ENCODE results near the gene C4B. TPM values are rescaled to one million over a fixed set of nuclear protein-coding genes. Genes with fewer than 3 reads are reported as not detected.
A peak's percentile ranks its signal among the peaks of the same experiment; 100 is the strongest.
"Not testable (repeated sequence)": the region's sequence is repeated elsewhere in the genome, so short reads cannot be mapped to it uniquely, and the experiment has no call there.

C4B gene
- polyA plus RNA-seq, 1 donor: 67.2 TPM

DNA sequence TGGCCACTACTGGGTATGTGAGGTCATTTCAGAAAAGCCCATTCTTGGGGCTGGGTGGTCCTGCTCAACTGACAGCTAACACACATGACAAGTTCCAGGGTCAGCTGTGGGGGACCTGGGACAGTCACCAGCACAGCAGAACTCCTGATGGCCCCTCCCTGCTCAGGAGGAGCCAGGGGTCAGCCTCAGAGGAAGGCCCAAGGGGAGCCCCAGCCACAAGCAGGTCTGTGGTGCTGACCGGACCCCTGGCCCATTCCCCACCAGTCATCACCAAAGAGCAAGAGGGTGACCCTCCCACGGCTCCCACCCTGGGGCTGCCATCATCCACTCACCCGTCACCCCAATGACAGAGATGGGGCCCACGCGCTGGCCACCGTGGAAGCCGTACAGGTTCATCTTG, 41.7 kb downstream of the C4B start:
- no peak for DNase-seq

DNA sequence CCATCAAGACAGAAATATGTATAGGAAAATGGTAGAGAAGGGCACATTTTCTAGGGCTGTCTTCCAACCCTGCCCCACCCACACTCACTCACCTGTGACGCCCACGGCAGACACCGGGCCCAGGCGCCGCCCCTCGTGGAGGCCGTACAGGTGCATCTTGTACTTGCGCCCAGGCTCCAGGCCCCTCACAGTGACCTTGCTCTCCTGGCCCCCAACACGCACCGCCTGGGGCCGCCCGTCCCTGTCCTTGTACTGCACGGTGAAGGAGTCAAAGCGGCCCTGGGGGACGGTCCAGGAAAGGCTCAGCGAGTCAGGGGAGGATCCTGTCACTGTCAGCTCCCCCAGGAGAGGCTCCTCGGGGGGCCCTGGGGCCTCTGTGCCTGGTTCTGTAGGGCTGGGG, 43.4 kb downstream of the C4B start:
- no peak for DNase-seq

DNA sequence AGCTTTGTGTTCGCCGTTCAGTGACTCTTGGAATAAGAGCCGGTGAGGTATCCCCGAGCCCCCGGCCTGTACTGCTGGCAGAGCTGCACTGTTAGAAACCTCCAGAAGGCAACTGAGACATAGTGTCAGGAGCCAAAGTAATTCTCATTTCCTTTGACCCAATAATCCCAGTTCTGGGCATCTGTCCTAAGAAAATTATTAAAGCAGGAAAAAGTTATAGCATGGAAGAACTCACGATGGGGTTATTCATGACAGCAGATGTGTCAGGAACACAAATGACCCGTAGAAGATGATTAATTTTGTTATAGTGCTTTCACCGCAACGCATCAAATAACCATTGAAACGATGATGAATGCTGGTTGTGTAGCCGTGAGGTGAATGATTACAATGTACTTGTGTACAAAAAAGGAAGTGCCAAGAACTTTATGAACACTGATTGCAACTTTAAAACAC, 43.9 kb downstream of the C4B start:
- no peak for DNase-seq

DNA sequence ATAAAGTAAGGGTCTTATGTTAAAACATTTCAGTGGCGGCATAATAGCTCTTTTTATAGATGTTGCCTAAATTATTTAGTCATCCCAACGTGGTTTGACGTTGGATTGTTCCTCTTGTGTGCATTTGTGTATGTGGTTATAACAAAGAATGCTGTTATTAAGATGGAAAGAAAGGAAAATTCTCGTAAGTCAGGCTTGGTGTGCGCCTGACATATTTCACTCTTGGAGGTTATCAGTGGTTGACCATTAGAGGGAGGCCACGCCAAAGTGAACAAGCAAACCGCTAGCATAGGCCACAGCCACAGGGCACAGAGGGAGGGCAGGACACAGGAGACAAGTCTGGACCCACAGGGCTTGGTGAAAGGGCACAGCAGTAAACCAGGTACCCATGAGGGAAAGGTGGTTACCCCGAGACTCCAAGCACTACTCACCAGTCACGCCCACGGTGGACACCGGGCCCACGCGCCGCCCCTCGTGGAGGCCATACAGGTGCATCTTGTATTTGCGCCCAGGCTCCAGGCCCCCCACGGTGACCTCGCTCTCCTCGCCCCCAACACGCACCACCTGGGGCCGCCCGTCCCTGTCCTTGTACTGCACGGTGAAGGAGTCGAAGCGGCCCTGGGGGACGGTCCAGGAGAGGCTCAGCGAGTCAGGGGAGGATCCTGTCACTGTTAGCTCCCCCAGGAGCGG, 46.5 kb downstream of the C4B start:
- no peak for DNase-seq

DNA sequence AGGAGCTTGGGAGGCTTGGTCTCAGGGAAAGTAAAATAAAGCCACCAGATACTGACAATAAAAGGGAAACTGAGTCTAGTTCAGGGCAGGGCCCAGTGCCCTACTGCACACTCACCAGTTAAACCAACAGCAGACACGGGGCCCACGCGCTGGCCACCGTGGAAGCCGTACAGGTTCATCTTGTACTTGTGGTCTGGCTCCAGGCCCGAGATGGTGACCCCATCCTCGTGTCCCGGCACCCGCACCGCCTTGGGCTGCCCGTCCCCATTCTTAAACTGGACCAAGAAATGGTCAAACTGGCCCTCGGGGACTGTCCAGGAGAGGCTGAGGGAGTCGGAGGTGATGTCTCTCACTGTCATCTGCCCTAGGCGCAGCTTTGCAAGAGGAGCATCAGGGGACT, 50.1 kb downstream of the C4B start:
- no peak for DNase-seq

DNA sequence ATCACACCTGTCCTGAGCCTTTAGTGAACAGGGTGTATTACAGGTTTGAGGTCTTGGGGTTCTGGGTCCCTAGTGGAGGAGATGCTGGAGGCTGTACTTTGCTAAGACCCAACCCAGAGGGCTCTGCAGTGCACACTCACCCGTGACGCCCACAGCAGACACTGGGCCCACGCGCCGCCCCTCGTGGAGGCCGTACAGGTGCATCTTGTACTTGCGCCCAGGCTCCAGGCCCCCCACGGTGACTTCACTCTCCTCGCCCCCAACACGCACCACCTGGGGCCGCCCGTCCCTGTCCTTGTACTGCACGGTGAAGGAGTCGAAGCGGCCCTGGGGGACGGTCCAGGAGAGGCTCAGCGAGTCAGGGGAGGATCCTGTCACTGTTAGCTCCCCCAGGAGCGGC, 52.9 kb downstream of the C4B start:
- DNase-seq: not testable (repeated sequence)

DNA sequence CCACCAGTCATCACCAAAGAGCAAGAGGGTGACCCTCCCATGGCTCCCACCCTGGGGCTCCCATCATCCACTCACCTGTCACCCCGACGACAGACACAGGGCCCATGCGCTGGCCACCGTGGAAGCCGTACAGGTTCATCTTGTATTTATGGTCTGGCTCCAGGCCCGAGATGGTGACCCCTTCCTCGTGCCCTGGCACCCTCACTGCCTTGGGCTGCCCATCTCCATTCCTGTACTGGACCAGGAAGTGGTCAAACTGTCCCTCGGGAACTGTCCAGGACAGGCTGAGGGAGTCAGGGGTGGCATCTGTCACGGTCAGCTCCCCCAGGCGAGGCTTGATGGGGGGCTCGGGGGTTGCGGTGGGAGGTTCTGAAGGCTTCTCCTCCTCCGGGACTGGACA, 53.7 kb downstream of the C4B start:
- DNase-seq: not testable (repeated sequence)

DNA sequence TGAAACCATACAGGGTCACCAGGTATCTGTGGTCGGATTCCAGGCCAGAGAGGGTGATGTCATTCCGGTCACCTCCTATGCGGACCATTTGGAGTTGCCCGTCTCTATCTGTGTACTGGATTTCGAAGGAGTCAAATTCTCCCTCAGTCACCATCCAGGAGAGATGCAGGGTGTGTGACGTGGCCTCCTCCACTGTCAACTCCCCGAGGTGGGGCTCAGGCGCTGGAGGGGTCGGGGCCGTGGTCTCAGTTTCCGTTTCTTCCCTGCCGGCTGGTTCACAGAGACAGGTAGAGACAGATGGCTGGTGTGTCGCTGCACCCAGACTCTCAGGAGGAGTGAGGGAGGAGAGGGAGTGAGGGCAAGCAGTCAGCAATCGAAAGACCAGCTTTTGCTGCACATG, 54.3 kb downstream of the C4B start:
- DNase-seq: no peak

DNA sequence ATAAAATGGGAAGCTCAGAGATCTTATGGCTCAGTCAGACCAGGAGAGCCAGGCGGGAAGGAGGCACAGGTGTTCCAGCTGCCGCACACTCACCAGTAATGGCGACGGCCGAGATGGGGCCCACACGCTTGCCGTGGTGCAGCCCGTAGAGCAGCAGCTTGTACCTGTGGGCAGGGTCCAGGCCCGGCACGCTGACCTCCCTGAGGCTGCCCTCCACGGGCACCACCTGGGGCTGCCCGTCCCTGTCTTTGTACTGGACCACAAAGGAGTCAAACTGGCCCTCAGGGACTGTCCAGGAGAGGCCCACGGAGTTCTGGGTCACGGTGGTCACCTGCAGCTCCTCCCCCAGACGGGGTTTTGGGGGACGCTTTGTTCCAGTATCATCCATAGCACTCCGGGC, 54.9 kb downstream of the C4B start:
- no peak for DNase-seq

DNA sequence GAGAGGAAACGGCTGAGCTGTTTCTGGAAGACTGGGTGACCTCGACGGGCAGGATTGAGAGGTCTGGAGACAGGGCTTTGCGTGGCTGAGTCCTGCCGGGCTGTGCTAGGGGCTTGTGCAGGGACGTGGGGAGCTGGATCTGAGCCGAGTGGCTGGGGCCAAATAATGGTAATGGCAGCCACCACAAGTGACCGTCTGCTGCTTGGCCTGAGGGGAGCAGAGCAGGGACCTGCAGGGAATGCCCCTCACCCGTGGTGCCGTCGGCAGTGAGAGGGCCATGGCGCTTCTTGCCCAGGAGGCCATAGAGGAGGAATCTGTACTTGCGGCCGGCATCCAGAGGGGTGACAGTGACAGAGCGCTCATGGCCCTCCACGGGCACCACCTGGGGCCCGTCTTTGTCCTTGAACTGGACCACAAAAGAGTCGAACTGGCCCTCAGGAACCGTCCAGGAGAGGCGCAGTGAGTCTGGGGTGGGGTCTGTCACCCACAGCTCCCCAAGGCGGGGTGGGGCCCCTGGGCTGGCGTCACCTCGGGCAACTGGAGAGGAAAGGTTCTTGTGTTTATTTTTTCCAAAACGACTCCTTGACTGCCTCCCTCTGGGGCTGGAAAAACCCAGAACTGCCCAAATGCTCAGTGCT, 55.4 kb downstream of the C4B start:
- no peak for DNase-seq

DNA sequence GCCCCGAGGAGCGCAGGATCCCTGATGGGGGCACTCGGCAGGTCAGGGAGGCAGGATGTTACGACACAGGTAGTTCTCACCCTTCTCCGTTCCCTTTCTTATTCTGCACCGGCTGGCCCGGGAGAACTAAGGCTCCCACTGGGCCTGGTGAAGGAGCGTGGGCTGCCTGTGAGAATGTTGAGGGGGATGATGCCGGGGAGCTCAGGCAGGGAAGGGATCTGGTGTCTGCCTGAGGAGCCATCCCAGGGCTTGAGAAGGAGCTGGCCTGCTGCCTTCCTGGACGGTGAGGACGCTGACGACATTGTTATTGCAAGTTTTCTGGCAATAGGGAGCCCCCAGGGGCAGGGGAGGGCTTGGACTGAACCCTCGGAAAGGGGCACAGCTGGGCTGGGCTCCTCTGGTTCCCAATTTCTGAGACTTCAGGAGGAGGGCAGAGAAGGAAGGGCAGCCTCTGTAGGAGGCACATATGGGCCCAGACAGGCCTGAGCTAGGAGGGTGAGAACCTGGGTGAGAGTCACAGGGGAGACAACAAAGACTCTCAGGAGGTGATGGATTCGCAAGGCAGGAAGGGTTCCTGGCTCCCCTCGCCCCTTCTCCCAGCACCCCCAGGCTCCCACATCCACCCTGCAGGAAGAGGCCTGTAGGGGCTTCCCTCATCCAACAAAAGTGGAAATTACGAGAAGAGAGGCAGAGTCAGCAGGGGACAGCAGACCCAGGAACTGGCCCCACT, 56.4 kb downstream of the C4B start:
- peak; percentile 77 for DNase-seq

DNA sequence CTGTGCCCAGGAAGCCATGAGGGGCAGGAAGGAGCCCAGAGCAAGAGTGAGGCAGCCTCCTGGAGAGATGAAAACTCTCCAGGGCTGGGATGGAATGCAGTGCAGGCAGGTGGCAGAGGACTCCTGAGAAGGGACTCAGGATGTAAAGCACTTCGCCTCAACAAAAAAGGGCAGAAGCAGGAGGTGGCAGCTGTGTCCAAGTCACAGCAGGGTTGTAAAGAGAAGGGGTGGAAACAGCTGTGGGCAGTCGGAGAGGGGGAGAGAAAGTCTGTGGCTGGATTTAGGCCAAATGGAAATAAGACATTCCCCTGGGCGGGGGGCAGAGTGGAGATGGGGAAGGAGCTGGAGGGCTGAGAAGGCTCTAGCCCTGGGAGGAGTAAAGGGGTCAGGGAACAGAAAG, 58.5 kb downstream of the C4B start:
- no peak for DNase-seq

DNA sequence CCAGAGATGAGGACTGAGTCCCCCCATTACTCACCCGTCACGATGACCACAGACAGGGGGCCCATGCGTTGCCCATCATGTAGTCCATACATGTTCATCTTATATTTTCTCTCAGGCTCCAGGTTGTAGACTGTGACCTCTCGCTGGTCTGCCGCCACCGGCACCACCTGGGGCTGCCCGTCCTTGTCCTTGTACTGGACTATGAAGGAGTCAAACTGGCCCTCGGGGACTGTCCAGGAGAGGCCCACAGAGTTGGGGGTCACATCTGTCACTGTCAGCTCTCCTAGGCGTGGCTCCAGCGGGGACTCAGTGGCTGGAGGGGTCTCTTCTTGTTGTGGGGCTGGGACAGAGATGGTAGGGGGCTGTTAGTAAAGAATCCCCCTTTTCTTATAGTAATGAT, 59.0 kb downstream of the C4B start:
- DNase-seq: no peak

DNA sequence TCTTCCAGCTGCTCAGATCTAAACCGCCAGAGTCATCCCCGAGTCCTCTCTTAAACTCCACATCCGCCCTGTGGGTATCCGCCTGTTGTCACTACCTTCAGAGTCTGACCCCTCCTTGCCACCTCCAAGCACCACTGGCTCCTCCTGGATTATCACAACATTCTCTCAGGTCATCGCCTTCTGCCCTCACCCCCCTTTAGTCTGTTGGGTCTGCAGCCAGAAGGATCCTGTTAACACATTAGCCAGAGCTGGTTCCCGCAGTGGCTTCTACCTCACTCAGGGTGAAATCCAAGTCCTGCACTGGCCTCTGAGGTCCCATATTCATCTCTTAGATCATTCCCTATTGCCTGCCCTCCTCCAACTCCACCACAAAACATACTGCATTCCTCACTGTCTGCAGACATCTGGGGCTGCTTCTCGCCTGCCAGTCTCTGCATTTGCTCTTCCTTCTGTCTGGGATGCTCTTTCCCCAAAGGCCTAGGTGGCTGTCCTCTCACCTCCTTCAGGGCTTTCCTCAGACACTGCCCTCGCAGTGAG, 60.5 kb downstream of the C4B start:
- DNase-seq: no peak

DNA sequence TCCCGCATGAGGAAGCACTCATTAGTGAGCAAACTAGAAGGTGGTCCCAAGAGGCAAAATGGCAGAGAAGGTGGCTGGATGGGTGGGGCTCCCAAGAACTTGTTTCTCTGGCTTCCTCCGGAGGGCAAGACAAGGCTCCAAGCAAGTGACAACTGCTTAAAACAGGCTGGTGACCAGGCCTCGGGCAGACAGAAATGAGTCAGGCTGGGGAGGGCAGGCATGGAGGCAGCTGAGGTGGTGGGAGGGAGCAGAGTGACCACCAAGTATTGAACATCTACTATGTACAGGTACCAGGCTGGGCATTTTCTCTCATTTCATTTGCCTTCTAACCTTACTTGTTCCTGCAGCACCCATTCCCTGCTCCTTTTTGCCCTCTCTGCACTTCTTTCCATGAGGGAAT, 61.2 kb downstream of the C4B start:
- DNase-seq: no peak

DNA sequence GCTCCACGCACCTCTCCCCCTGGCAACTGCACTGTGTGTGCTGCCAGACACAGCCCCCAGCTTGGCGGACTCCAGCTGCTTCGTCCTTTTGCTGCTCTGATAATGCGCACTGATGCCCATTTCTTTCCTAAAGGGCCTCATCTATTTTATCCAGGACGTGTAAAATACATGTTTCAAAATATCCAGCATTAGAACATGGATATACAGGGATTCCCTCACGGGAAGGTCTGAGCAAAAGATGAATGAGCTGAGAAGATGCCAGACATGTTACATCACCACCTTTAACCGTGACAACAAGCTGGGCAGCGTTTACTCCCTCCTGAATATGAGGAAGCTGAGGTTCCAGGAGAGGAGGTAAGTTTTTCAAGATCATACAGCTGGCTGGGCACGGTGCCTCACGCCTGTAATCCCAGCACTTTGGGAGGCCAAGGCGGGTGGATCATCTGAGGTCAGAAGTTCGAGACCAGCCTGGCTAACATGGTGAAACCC, 61.8 kb downstream of the C4B start:
- peak; percentile 68 for DNase-seq

DNA sequence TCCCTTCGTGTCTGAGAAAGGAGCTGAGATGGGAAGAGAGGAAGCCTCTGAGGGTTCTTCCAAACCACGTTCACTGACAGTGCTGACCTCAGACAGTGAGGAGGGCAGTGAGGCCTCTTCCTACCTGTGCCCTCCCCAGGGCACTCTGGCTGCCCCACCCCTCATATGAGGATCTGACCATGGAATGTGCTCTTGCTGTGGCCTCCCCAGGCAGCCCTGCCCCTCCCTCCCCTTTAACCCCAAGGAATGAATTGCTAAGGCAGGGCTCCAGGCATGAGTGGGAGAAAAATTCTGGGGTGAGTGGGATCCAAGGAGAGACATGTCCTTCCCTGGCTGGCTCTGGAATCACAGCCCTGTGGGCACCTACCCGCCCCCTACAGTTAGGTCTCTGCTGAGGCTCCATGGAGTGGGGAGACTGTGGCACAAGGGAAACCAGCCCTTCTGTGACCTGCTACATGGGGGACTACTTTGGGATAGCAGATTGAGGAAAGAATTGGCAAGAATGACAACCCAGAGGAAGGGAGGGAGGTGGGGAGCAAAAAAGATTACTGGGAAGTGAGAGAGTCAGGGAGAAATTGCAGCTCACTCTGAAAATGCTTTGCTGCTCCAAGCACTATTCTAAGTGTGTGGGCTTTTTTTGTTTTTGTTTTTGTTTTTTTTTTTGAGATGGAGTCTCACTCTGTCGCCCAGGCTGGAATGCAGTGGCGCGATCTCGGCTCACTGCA, 65.1 kb downstream of the C4B start:
- no peak for DNase-seq

DNA sequence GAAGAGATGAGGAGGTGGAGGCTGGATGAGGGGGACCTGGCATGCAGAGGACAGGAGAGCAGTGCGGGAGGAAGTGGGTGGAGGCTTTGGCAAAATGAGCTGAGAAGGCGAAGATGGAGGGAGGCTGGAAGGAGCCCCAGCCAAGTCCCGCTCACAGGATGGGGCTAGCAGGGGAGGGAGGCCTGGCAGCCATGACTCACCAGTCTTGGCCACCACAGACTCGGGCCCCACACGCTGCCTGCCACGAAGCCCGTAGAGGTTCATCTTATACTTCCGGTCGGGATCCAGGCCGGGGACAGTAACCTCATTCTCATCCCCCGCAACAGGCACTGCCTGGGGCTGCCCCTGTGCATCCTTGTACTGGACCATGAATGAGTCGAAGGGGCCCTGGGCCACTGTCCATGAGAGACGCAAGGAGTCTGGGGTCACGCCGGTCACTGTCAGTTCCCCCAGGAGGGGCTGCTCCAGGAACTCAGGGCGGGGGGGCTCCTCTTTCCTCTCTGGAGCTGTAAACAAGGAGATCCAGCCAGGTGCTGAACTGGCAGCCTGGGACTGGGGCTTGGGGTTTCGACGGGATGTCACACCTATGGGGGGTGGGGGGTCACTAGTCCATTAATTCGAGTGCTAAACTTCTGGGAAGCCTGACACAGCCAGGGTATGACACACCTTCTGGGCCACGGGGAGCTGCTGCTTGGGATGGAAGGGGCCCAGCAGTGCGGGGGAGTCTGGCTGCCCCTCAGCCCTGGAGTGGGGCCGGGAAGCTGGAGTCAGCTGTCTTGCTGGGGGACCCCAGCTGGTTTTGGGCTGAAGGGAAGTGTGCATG, 66.8 kb downstream of the C4B start:
- peak; percentile 73 for DNase-seq

DNA sequence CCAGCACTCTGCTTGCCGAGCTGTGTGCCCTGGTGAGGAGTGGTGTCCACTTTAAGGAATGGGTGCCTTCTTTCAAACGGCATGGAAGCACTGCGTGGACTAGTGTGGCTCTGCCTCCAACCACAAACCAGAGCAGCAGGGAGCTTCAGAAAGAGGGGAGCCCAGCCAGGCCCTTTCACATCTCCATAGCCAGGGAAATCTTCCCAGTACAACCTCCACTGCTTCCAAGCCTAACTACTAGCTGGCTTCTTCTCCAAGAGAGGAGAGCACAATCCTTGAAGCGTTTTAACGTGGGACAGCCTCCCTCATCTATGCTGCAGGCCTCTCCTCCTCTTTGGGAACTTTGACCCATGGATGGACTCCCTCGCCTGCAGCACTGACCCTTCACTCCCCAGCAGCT, 67.9 kb downstream of the C4B start:
- peak; percentile 68 for DNase-seq

DNA sequence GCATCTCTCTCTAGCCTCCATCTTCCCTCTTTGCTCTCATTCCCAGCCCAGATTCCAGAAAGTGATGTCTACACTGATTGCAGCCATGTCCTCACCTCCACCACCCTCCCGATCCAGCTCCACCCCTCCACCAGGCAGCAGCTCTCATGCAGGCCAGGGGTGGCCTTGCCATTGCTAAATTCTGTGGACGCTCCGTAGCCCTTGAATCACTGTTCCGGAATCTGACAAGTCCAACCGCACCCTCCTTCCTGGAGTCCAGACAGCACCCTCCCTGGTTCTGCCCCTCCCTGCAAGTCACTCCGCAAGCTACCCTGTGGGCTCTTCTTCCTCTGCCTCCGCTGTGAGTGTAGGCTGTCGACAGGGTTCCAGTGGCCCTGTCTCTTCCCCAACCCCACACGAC, 68.3 kb downstream of the C4B start:
- no peak for DNase-seq

DNA sequence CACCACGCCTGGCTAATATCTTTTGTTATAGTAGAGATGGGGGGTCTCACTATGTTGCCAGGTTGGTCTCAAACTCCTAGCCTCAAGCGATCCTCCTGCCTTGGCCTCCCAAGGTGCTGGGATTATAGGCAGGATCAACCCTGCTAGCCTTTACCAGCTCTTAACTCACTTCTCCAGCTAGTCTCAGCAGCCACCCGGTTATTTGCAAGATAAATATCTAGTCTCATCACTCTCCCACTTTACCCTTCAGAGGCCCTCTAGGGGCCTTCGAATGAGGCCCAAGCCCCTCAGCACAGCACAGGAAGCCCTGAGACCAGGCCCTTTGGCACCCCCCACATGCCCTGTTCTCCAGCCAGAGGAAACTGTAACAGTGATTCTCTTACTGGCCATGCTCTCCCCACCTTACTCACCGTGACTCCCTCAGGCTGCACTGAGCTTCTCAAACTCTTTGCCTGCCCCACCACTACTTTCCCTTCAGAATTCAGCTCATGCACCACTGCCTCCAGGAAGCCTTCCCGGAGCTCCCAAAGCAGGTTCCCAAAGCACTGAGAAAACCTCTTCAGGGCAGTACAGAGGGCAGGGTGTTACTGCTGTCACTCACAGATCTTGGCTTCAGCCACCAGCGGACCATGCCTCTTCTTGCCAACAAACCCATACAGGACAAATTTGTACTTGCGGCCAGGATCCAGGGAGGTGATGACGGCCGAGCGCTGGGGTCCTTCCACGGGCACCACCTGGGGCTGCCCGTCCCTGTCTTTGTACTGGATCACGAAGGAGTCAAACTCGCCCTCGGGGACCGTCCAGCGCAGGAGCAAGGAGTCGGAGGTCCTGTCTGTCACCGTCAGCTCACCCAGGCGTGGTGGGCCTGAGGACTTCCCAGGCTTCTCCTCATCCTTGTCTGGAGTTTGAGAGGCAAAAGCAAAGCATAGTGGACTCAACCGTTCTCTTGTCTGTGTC, 69.5 kb downstream of the C4B start:
- no peak for DNase-seq

Measured in hindlimb muscle (tissue), 1 donor.